K562 (cell line): Measurements from ENCODE around the gene NEDD4L. TPM values are rescaled to one million over a fixed set of nuclear protein-coding genes. Genes with fewer than 3 reads are reported as not detected.
"Not testable (repeated sequence)": the region's sequence is repeated elsewhere in the genome, so short reads cannot be mapped to it uniquely, and the experiment has no call there.

ENCODE experiments used
- ATAC-seq: fragments of 200-7000 bp; cut with Tn5 transposase; 3 replicates; pipeline ENCODE4 v1.9.1; 2020; ENCODE audit warnings: moderate library complexity
- BruUV-seq: library from RNA; stranded (reverse); fragments of 400-500 nt; replicated peaks from 2 replicates; lab custom pipeline; 2021; lab: Mats Ljungman, UMichigan
- CTCF ChIA-PET: fragments of 300-600 bp; formaldehyde crosslinking; extraction: SDS; loops from one replicate; lab custom pipeline; 2021; ENCODE audit warnings: low intra/inter-chr PET ratio; lab: Yijun Ruan, JAX
- POLR2A ChIA-PET: fragments of 300-600, 350-650 bp; sonication (Branson Sonifier 250); formaldehyde crosslinking; extraction: SDS; loops from one replicate; lab custom pipeline; 2021; ENCODE audit warnings: antibody characterized with exemption, inconsistent platforms; lab: Yijun Ruan, JAX
- DNase-seq, 4 experiments: peaks; one replicate each; pipeline versions ENCODE4 v3.0.0 to v3.0.0-alpha.2; 2011 to 2018; ENCODE audit warnings: low spot score in 3 of 4, mixed read lengths in 3 of 4; ENCODE audit errors: extremely low read depth in 1 of 4
- FAIRE-seq: peaks from 2 replicates; lab custom pipeline; 2011; peaks lifted over from hg19 to GRCh38; lab: Jason Lieb, UNC
- H2AFZ ChIP-seq: 2 replicates; pipeline ENCODE4 v1.6.0; 2011; ENCODE audit warnings: low read depth, low read length, control low read depth, inconsistent platforms
- H3K27ac ChIP-seq: fragments of 200-600 bp; 3 replicates; pipeline ENCODE4 v1.8.0; 2011; ENCODE audit warnings: low read depth, mild to moderate bottlenecking, control low read depth, inconsistent platforms, low read length, moderate library complexity, mixed read lengths; ENCODE audit errors: extremely low read depth
- H3K27me3 ChIP-seq, 2 experiments: fragments of 300-600 bp in 1 of 2; 2 replicates in 1 of 2; 3 replicates in 1 of 2; pipeline versions ENCODE4 v1.6.0 to v1.8.0; 2011; ENCODE audit warnings: inconsistent platforms in 2 of 2, low read length in 2 of 2, mild to moderate bottlenecking in 1 of 2, mixed read lengths in 1 of 2, moderate library complexity in 1 of 2; ENCODE audit not compliant: control insufficient read depth in 2 of 2, insufficient read depth in 2 of 2
- H3K36me3 ChIP-seq: fragments of 300-600 bp; 3 replicates; pipeline ENCODE4 v1.8.0; 2011; ENCODE audit warnings: mild to moderate bottlenecking, low read length, inconsistent platforms; ENCODE audit not compliant: control insufficient read depth, insufficient read depth
- H3K4me1 ChIP-seq, 2 experiments: fragments of 200-600 bp in 1 of 2; replicated peaks in 1 of 2; 2 replicates in 1 of 2; 3 replicates in 1 of 2; pipeline versions ENCODE4 v1.5.1 to v1.8.0; 2011; ENCODE audit warnings: inconsistent platforms in 2 of 2, low read length in 2 of 2, mild to moderate bottlenecking in 1 of 2, mixed read lengths in 1 of 2, moderate library complexity in 1 of 2; ENCODE audit not compliant: control insufficient read depth in 2 of 2, insufficient read depth in 2 of 2
- H3K4me2 ChIP-seq: 2 replicates; pipeline ENCODE4 v1.6.1; 2011; ENCODE audit warnings: low read length, control low read depth, inconsistent platforms, mixed read lengths; ENCODE audit not compliant: insufficient read depth
- H3K4me3 ChIP-seq: fragments of 200-600 bp; sonication (generic), shearing (Covaris generic); 2 replicates; pipeline ENCODE4 v1.5.1; 2016; ENCODE audit warnings: control low read depth, inconsistent platforms
- H3K79me2 ChIP-seq: fragments of 200-600 bp; 3 replicates; pipeline ENCODE4 v1.8.0; 2011; ENCODE audit warnings: low read length, inconsistent platforms; ENCODE audit not compliant: control insufficient read depth, insufficient read depth
- H3K9ac ChIP-seq, 2 experiments: 2 replicates each; pipeline versions ENCODE4 v1.6.0 to v1.6.1; 2011; ENCODE audit warnings: low read depth in 2 of 2, low read length in 2 of 2, control low read depth in 1 of 2, inconsistent platforms in 1 of 2, mild to moderate bottlenecking in 1 of 2, mixed read lengths in 1 of 2; ENCODE audit not compliant: insufficient read depth in 1 of 2
- H3K9me1 ChIP-seq: one replicate; pipeline ENCODE4 v1.6.0; 2011; ENCODE audit warnings: inconsistent platforms, mild to moderate bottlenecking, low read length, moderate library complexity; ENCODE audit not compliant: control insufficient read depth, insufficient read depth
- H3K9me3 ChIP-seq: replicated peaks from 2 replicates; pipeline ENCODE4 v1.5.1; 2011; ENCODE audit warnings: low read depth, low read length, inconsistent platforms; ENCODE audit not compliant: control insufficient read depth, insufficient read depth
- H4K20me1 ChIP-seq: replicated peaks from 2 replicates; pipeline ENCODE4 v1.6.1; 2011; ENCODE audit warnings: low read length, inconsistent platforms, mixed read lengths; ENCODE audit not compliant: control insufficient read depth, insufficient read depth
- ARID1B ChIP-seq: fragments of 450-650 bp; IDR thresholded peaks from 2 replicates; pipeline ENCODE4 v1.6.1; 2016; ENCODE audit warnings: antibody characterized with exemption, mild to moderate bottlenecking, inconsistent platforms
- C11orf30 ChIP-seq: fragments of 450-650 bp; IDR thresholded peaks from 2 replicates; pipeline ENCODE4 v1.6.1; 2016; ENCODE audit warnings: low read depth, mild to moderate bottlenecking
- KAT2B ChIP-seq: IDR thresholded peaks from one replicate; pipeline ENCODE4 v1.6.1; 2012; ENCODE audit warnings: low read depth, mild to moderate bottlenecking, control low read depth, inconsistent platforms, low read length, moderate library complexity
- MAFF ChIP-seq: IDR thresholded peaks from 2 replicates; pipeline ENCODE4 v1.6.1; 2012; ENCODE audit warnings: low read length, improper control_type of control experiment
- MAFG ChIP-seq: fragments of 450-650 bp; conservative IDR thresholded peaks from 2 replicates; pipeline ENCODE4 v1.6.1; 2016; ENCODE audit warnings: missing genetic modification characterization, missing compliant biosample characterization
- MAFK ChIP-seq: IDR thresholded peaks from 2 replicates; pipeline ENCODE4 v1.6.1; 2011; ENCODE audit warnings: low read length, improper control_type of control experiment
- SIN3B ChIP-seq: fragments of 450-650 bp; IDR thresholded peaks from 2 replicates; pipeline ENCODE4 v1.6.1; 2017; ENCODE audit warnings: low read depth, mild to moderate bottlenecking, moderate library complexity
- SRSF7 ChIP-seq: fragments of 200-400 bp; formaldehyde crosslinking; optimal IDR thresholded peaks from 2 replicates; pipeline ENCODE3; 2017; ENCODE audit warnings: mild to moderate bottlenecking, low read depth, low read length
- ZNF316 ChIP-seq: fragments of 450-650 bp; IDR thresholded peaks from 2 replicates; pipeline ENCODE4 v1.6.1; 2016
- ZNF766 ChIP-seq: fragments of 200-800 bp; sonication (Bioruptor generic); conservative IDR thresholded peaks from 2 replicates; pipeline ENCODE4 v1.6.1; 2016; ENCODE audit warnings: missing genetic modification characterization, missing compliant biosample characterization
- WGBS: fragments of 100-300 bp; shearing (Covaris generic); methylation state at CpG from one replicate; pipeline ENCODE4 v1.1.6; 2016; ENCODE audit warnings: low coverage, mixed read lengths; ENCODE audit not compliant: insufficient coverage; ENCODE audit errors: missing lambda C conversion rate; 5-methylcytosine and 5-hydroxymethylcytosine counted together
- in situ Hi-C: fragments of 300-500 bp; cut with MboI; formaldehyde crosslinking; loops from 4 replicates; pipeline ENCODE4 v1.15.0; 2018; ENCODE audit warnings: inconsistent platforms, mixed read lengths
- intact Hi-C: fragments of 100-400 bp; cut with micrococcal nuclease; formaldehyde crosslinking; loops from 2 replicates; pipeline ENCODE4 v1.14.2; 2022
- polyA plus RNA-seq, 8 experiments: library from polyadenylated mRNA; depleted of rRNA in 4 of 8; stranded (reverse) in 5 of 8; unstranded in 3 of 8; fragments of >200 nt; fragmentation: Nextera tagmentation in 2 of 8; fragmentation: Illumina TruSeq in 1 of 8; extraction: Ambion mirVana in 2 of 8; extraction: Trizol in 1 of 8; gene quantifications; 2 replicates each; pipeline versions ENCODE4 v1.2.1 to v1.2.3, GENCODE V29; 2011 to 2014; ENCODE audit warnings: inconsistent platforms in 1 of 8, missing spikeins in 1 of 8
- total RNA-seq, 7 experiments: library from RNA; depleted of rRNA in 6 of 7; stranded (reverse); fragments of >200 nt in 6 of 7; fragmentation: Illumina TruSeq in 2 of 7; extraction: Trizol in 2 of 7; gene quantifications; 2 replicates each; pipeline versions ENCODE4 v1.2.1 to v1.2.3, GENCODE V29; 2011 to 2021; ENCODE audit warnings: low replicate concordance in 1 of 7
- TF ChIP-seq, protein P1 (sequence below): IDR thresholded peaks from 2 replicates; pipeline ENCODE4 v1.6.1; 2011; ENCODE audit not compliant: insufficient read length; ENCODE audit errors: extremely low read depth
- TF ChIP-seq, protein P2 (sequence below): fragments of 250-450 bp; sonication (Bioruptor Pico); IDR thresholded peaks from 2 replicates; pipeline ENCODE4 v1.8.0; 2022; ENCODE audit warnings: moderate library complexity, mild to moderate bottlenecking, inconsistent platforms

NEDD4L gene
- total and polyA plus RNA-seq, 9 of the 15 experiments (the other 6 are each of a cell fraction or from before 2014, with no cell fraction given), result 8.1 to 33.4 (median 19.9) TPM

DNA sequence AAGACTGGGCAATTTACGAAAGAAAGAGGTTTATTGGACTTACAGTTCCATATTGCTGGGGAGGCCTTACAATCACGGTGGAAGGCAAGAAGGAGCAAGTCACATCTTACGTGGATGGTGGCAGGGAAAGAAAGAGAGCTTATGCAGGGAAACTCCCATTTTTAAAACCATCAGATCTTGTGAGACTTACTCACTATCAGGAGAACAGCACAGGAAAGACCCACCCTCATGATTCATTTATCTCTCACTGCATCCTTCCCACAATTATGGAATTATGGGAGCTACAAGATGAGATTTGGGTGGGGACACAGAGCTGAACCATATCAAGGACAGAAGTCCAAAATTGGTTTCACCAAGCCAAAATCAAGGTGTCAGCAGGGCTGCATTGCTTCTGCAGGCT, 47.1 kb upstream of the NEDD4L start:
- POLR2A ChIA-PET, CTCF ChIA-PET, H3K4me2 ChIP-seq, DNase-seq, BruUV-seq, H3K9me3 ChIP-seq, H3K79me2 ChIP-seq, H3K27me3 ChIP-seq, H3K4me1 ChIP-seq, H3K9me1 ChIP-seq, ATAC-seq, H3K27ac ChIP-seq, H4K20me1 ChIP-seq, H2AFZ ChIP-seq, intact Hi-C loops, FAIRE-seq, H3K4me3 ChIP-seq, H3K36me3 ChIP-seq, H3K9ac ChIP-seq, in situ Hi-C loops: not testable (repeated sequence)
- TF ChIP-seq ZNF766, result peak; percentile 53; the same call in 1 of the 2 replicates
- WGBS, result 41% methylated on average over 3 of the region's 3 CpGs

DNA sequence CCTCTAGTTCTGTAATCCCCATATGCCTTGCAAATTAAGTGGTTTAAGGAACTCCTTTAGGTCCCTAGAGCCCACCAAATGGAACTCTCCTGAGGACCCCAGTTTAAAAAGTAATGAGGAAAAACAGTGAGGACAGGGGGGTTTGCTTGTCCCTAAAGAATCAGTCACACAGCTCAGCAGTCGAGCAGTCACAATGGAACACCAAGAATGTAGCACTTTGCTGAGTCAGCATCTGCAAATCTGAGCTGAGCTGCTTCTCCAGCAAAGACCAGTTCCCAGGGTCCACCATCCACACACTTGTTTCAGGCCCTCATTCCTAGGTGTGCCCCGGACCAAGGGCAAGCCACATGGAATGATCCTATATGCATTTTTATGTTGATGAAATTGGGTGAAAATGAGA, 46.2 kb upstream of the NEDD4L start:
- H2AFZ ChIP-seq, result no peak overlapping the region
- H3K9me3 ChIP-seq, result no peaks in the 10 kb centered on the region
- ChIA-PET CTCF (no interaction called here), POLR2A (no interaction called here)
- H3K27ac ChIP-seq, result no peak overlapping the region
- H3K4me1 ChIP-seq, result no peaks in the 10 kb centered on the region; a peak in 1 of 5 replicates
- H3K4me3 ChIP-seq, result no peak overlapping the region
- intact Hi-C loops, result no loop called here
- 13% methylated on average over 2 of the region's 2 CpGs for WGBS
- no peak overlapping the region for H3K9ac ChIP-seq
- H3K36me3 ChIP-seq, result no peaks in the 10 kb centered on the region
- BruUV-seq, result no TSS peak
- no peaks in the 10 kb centered on the region for H3K79me2 ChIP-seq
- H4K20me1 ChIP-seq, result no peaks in the 10 kb centered on the region
- DNase-seq (no peak), FAIRE-seq (no peak), ATAC-seq (no peak)
- in situ Hi-C loops, result no loop called here
- no peaks in the 10 kb centered on the region for H3K27me3 ChIP-seq
- no peak overlapping the region for H3K4me2 ChIP-seq
- TF ChIP-seq SRSF7 (no peak), ZNF316 (peak; percentile 97), C11orf30 (peak; percentile 94), SIN3B (no peak), MAFG (tag) (peak; percentile 87), KAT2B (no peak), MAFF (peak; percentile 97), ARID1B (no peak), MAFK (peak; percentile 97)
- TF ChIP-seq, protein P1, sequence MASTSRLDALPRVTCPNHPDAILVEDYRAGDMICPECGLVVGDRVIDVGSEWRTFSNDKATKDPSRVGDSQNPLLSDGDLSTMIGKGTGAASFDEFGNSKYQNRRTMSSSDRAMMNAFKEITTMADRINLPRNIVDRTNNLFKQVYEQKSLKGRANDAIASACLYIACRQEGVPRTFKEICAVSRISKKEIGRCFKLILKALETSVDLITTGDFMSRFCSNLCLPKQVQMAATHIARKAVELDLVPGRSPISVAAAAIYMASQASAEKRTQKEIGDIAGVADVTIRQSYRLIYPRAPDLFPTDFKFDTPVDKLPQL, result no peak
- TF ChIP-seq, protein P2, sequence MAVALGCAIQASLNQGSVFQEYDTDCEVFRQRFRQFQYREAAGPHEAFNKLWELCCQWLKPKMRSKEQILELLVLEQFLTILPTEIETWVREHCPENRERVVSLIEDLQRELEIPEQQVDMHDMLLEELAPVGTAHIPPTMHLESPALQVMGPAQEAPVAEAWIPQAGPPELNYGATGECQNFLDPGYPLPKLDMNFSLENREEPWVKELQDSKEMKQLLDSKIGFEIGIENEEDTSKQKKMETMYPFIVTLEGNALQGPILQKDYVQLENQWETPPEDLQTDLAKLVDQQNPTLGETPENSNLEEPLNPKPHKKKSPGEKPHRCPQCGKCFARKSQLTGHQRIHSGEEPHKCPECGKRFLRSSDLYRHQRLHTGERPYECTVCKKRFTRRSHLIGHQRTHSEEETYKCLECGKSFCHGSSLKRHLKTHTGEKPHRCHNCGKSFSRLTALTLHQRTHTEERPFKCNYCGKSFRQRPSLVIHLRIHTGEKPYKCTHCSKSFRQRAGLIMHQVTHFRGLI, result no peak
- no peaks in the 10 kb centered on the region for H3K9me1 ChIP-seq
